GM19193 (cell line): ENCODE results near the gene CNTNAP5.

Experiments used
- POLR2A ChIP-seq: IDR thresholded peaks from 4 replicates; pipeline ENCODE4 v1.6.1; 2011; ENCODE audit not compliant: insufficient read depth, insufficient read length; ENCODE audit errors: extremely low read depth

CNTNAP5 gene

GRCh38 chr2:124045894-124046293, 20.8 kb downstream of the CNTNAP5 start:
- no peak for TF ChIP-seq POLR2A

DNA sequence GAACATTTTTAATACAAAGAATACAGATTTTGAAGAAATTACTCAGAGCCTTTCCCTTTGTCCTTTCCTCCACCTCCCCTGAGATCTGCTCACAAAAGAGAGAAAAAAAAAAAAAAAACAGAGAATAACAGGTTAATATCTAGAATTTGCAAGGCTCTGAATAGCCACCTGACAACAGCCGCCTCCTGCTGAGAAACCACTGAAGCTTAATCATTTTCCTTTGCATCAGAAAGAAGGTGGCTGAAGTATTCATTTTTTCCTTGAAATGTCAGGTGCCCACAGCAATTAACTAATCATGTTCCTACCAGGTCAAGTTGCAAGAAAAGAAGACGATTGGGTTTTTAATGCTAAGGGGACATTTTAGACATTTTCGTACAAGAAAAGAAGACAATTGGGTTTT, 21.2 kb downstream of the CNTNAP5 start:
- TF ChIP-seq POLR2A: no peak

DNA sequence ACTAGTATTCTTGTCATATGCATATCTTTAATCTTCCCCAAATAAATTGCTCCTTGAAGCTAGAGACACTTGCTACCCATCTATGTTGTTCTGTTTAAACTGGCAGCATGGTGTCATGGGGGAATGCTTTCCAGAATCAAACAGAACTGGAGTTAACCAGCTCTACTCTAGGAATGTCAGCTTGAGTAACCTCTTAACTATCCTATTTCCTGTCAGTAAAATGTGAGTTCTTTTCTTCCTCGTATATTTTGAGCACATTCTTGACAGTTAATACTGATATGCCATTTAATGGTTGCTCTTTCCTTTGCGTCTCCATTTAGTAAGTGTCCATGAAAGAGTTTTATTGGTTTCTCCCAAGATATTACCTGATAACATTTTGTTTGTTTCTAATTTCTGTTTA, 23.0 kb downstream of the CNTNAP5 start:
- TF ChIP-seq POLR2A: no peak

DNA sequence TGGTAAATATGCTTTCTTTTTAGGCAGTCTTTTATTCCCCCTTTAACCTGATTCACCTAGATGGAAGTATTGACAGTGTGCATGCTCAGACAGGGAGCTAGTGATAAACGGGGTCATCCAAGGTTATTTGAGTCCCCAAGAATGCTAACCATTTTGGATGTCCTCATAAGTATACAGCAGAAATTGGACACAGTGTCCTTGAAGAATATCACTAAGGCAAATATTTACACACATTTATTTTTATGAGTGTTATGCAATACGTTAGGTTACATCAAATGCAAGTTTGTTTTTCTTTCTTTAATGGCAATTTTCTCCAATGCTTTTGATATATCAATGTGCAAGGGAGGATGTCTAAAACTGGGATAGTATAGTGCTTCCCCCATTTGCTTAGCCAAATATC, 23.6 kb downstream of the CNTNAP5 start:
- TF ChIP-seq POLR2A: no peak

DNA sequence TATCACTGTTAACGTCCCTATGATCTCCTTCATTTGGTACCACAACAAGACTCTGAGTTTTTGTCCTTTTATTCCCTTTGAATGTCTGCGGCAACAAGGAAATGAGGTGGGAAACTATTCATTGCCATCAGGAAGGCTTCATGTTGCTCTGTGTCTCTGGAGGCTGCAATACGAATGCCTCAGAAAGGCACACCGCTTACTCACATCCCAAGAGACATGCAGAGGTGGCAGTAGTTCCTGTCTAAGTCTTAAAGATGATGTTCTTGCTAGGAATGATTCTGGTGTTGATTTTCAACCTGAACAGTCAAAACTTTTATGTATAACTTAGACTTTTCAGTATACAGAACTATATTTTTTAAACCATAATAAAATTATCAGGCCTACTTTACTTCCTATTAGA, 24.0 kb downstream of the CNTNAP5 start:
- TF ChIP-seq POLR2A: no peak

DNA sequence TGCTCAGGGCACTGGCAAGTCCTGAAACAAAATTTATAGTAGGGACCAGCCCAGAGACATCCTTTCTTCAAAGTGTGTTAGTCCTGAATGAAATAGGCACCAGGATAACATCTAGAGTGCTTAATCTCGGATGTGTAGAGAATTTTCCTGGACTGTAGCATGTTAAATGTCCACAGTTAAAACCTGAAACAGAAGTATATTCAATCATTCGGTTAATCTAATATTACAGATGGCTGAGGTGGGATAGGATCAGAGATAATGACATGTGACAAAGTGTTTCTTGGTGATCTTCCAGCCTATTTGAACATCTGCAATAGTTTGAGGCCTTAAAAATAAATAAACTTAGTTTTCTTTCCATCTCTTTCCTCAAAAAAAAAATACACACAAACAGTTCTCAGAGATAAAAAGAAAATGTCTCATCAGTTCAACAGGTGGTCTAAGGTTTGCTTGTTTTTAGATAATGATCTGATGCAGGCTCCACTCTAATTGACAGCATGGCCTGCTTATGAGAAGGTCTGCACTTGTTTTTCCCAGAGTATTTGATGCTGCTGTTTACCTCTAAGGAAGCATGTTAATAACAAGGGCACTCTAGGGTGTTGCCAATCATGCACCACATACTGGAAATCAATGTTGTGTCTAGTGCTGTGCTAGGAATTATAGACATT, 25.9 kb downstream of the CNTNAP5 start:
- no peak for TF ChIP-seq POLR2A

- no peak for TF ChIP-seq POLR2A
These were observed 28.7 kb downstream of the CNTNAP5 start for GRCh38 chr2:124053796-124054195.

DNA sequence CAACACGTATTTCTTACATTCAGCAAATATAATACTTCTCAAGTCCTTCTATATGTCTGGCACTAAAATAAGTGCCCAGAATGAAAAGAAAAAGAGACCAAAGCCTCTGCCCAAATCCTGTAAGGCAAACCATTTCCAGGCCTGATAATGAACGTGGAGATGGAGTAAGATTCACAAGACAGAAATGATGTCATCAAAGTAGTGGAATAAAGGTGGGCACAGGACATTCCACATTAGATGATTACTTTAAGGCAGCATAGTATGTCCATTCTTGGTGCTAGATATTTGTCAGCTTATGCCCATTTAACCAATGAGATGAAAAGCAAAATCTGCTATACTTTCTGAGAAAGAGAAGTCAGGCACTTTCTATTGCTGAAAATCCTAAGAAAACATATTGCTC, 38.5 kb downstream of the CNTNAP5 start:
- no peak for TF ChIP-seq POLR2A

GRCh38 chr2:124065636-124066035, 40.5 kb downstream of the CNTNAP5 start:
- TF ChIP-seq POLR2A: no peak

- no peak for TF ChIP-seq POLR2A
These were observed 41.7 kb downstream of the CNTNAP5 start for GRCh38 chr2:124066776-124067175.

DNA sequence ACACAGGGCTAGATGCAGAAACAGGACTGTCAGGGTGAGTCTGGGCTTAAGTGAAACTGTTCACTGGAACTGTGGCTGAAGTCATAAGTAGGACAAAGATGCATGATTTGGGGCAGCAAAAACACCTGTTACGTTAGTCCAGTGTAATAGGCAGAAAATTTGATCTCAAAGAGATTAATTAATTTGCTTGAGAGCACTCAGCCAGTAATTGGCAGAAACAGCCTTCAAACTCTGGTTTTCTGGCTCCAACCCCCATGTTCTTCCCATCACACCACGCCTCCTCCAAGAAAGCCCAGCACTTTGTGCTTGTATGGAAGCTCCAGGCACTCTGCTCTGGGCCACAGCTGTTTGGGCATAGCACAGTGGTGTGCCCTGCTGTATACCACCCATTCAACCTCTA, 54.0 kb downstream of the CNTNAP5 start:
- TF ChIP-seq POLR2A: no peak

DNA sequence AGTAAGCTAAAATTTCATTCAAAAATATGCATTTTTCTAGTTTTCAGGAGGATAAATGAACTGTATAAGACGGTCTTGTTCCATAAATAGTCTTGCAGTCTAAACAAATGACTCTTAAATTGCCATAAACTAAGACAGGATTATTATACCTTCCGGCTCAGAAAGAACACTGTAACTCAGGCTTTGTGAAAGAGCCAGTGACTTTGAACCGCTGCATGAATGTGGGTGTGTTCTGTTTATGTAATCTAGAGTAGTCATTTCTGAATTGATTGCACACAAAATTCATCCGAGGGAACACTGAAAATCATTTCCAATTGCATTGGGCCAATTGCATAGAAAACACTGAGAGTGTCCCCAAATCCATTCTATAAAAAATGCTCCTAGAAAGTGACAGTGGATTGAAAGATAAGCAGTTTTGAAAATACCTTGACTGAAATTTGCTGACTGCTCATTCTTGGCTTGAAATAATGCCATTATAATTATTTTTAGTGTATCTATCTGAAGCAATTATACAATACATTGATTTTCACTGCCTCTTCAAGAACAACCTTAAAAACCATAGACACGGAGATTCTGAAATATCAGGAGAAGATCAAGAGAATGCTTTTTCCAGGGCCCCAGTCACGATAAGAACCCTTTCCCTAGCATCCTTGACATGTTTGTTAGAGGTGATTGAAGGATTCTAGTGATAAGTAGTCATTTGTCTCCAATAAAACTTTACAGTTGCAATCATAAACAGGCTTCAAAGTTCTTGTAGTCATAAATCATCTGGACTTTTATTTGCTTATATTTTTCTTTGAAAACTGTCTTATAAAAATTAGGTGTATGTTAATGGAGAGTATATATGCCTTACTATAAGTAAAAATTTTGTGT, 55.4 kb downstream of the CNTNAP5 start:
- no peak for TF ChIP-seq POLR2A

GRCh38 chr2:124081154-124081716, 56.1 kb downstream of the CNTNAP5 start:
- TF ChIP-seq POLR2A: no peak

- TF ChIP-seq POLR2A: no peak
These were observed 63.5 kb downstream of the CNTNAP5 start for GRCh38 chr2:124088616-124089015.

DNA sequence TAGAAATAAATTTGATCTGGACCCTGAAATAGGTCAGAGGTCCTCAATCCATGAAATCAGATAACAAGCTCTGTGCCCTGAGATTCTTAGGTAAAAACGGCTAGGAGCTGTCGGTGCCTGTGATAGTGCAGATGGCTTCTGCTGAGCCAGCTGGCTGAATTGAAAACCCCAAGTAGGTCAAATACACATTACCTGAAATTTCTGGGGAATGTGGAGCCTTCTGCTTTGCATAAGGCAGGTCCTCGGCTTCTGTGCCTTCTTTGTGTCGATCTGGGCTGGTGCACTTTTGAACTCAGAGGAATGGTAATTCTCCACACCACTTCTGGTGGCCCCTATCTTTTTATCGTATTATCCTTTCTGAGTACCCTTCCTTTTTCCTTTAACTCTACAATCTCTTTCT, 66.6 kb downstream of the CNTNAP5 start:
- no peak for TF ChIP-seq POLR2A

DNA sequence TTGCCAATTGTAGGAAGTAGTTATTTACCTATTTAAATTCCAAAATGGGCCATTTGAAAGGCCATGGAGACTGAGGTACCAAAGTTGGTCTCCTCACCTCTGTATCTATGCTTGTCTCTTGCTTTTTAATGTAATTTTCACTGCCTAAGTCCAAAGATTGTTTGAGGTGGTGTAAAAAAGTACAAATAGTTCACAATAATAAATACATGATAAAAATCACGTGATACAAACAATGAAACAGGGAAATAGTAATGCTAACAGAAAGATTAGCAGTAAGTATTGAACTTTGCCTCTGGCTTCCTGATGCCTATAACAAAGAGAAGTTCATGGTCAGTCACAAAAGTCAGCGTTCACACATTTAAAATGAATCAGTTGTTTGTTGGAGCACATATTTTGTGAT, 67.6 kb downstream of the CNTNAP5 start:
- no peak for TF ChIP-seq POLR2A
